GM21576 (cell line): ENCODE data around the gene URB1.
"Not testable (repeated sequence)": the region's sequence is repeated elsewhere in the genome, so short reads cannot be mapped to it uniquely, and the experiment has no call there.

Experiments
- ATAC-seq: cut with Tn5 transposase; IDR thresholded peaks from one replicate; pipeline ENCODE4 v1.9.1; 2021; ENCODE audit warnings: mild to moderate bottlenecking, moderate library complexity; ENCODE audit not compliant: unreplicated experiment

URB1 gene

GRCh38 chr21:32392880-32393676, at the start of gene URB1:
Gene URB1, minus strand, starts transcription at chr21:32393012. Its CDS starts 102 bp downstream, at chr21:32392910.
- ATAC-seq: peak; percentile 89

- ATAC-seq: no peak
Measured at GRCh38 chr21:32437729-32438128, 44.9 kb upstream of the URB1 start.

GRCh38 chr21:32432982-32433660, 40.3 kb upstream of the URB1 start:
- ATAC-seq: not testable (repeated sequence)

GRCh38 chr21:32427958-32428623, 35.3 kb upstream of the URB1 start:
- ATAC-seq: no peak

GRCh38 chr21:32426592-32427051, 33.8 kb upstream of the URB1 start:
- no peak for ATAC-seq

GRCh38 chr21:32426066-32426465, 33.3 kb upstream of the URB1 start:
- no peak for ATAC-seq

GRCh38 chr21:32425628-32426027, 32.8 kb upstream of the URB1 start:
- ATAC-seq: no peak

- ATAC-seq: no peak
Measured at GRCh38 chr21:32424674-32425073, 31.9 kb upstream of the URB1 start.

GRCh38 chr21:32424191-32424535, 31.4 kb upstream of the URB1 start:
- no peak for ATAC-seq

GRCh38 chr21:32423320-32424190, 30.7 kb upstream of the URB1 start:
- no peak for ATAC-seq

GRCh38 chr21:32422064-32422463, 29.3 kb upstream of the URB1 start:
- ATAC-seq: no peak

GRCh38 chr21:32418146-32418545, 25.3 kb upstream of the URB1 start:
- no peak for ATAC-seq

- ATAC-seq: no peak
Measured at GRCh38 chr21:32415451-32416398, 22.9 kb upstream of the URB1 start.

GRCh38 chr21:32414579-32415358, 22.0 kb upstream of the URB1 start:
- no peak for ATAC-seq

- ATAC-seq: no peak
Measured at GRCh38 chr21:32413697-32414578, 21.1 kb upstream of the URB1 start.

GRCh38 chr21:32413015-32413504, 20.2 kb upstream of the URB1 start:
- no peak for ATAC-seq

- no peak for ATAC-seq
Measured at GRCh38 chr21:32412162-32413014, 19.6 kb upstream of the URB1 start, which contains the start of gene EVA1C. Gene EVA1C, plus strand, starts transcription at chr21:32412706. Its CDS starts 148 bp downstream, at chr21:32412854.
